Heart right ventricle (tissue), 16 donors: ENCODE data around the gene ILF3. TPM values are rescaled to one million over a fixed set of nuclear protein-coding genes. Genes with fewer than 3 reads are reported as not detected.
A peak's percentile ranks its signal among the peaks of the same experiment; 100 is the strongest.

Experiments used
- ATAC-seq, 8 donors: fragments of 200-7000 bp; cut with Tn5 transposase; one replicate each; pipeline ENCODE4 v1.9.1; 2020; ENCODE audit warnings: mild to moderate bottlenecking in 8 of 8, moderate library complexity in 8 of 8, moderate number of reproducible peaks in 1 of 8
- DNase-seq, 2 donors: peaks; one replicate each; pipeline ENCODE4 v3.0.0-alpha.2; 2020
- H3K27ac ChIP-seq, 10 donors: fragments of 200-600 bp; sonication (generic) in 2 of 10; one replicate each; pipeline versions ENCODE4 v1.5.0 to v1.8.0; 2020 to 2022; ENCODE audit warnings: mild to moderate bottlenecking in 3 of 10
- H3K27me3 ChIP-seq, 7 donors: fragments of 200-600 bp; one replicate each; pipeline ENCODE4 v1.8.0; 2021 to 2022; ENCODE audit warnings: mild to moderate bottlenecking in 2 of 7
- H3K36me3 ChIP-seq, 9 donors: fragments of 200-600 bp; sonication (generic) in 1 of 9; one replicate each; pipeline versions ENCODE4 v1.5.0 to v1.8.0; 2020 to 2022; ENCODE audit warnings: mild to moderate bottlenecking in 2 of 9
- H3K4me1 ChIP-seq, 9 donors: fragments of 200-600 bp; sonication (generic) in 1 of 9; one replicate each; pipeline versions ENCODE4 v1.5.0 to v1.8.0; 2020 to 2022; ENCODE audit warnings: mild to moderate bottlenecking in 4 of 9
- H3K4me3 ChIP-seq, 10 donors: fragments of 200-600 bp; sonication (generic) in 2 of 10; one replicate each; pipeline versions ENCODE4 v1.5.0 to v1.8.0; 2020 to 2022; ENCODE audit warnings: mild to moderate bottlenecking in 7 of 10, moderate library complexity in 2 of 10
- H3K9me3 ChIP-seq, 11 donors: fragments of 200-600 bp in 10 of 11; sonication (generic) in 2 of 11; one replicate each; pipeline versions ENCODE4 v1.5.0 to v1.8.0; 2013 to 2022; ENCODE audit warnings: mild to moderate bottlenecking in 2 of 11, control low read depth in 1 of 11, moderate library complexity in 1 of 11
- WGBS, 2 donors: extraction: QIAGEN DNeasy Blood & Tissue Kit; methylation state at CpG; one replicate each; pipeline ENCODE4 v1.1.7; 2013; ENCODE audit warnings: inconsistent platforms in 1 of 2; 5-methylcytosine and 5-hydroxymethylcytosine counted together
- intact Hi-C, 10 donors: fragments of 100-400 bp; cut with DNase I; formaldehyde crosslinking; loops; one replicate each; pipeline versions ENCODE4 v1.11.1 to v1.14.2; 2022
- polyA plus RNA-seq, 2 donors: library from polyadenylated mRNA; stranded (reverse); fragments of 200-250 nt; gene quantifications; one replicate each; pipeline ENCODE4 v1.2.3, GENCODE V29; 2013
- total RNA-seq, 10 donors: library from RNA; stranded (reverse); fragmentation: NEBNext Ultra II Directional in 3 of 10; extraction: Animal tissue kit (Norgen Biotek cat#: 25700) in 3 of 10; gene quantifications; one replicate each; pipeline versions ENCODE4 v1.2.1 to v1.2.4, GENCODE V29; 2021 to 2023
- TF ChIP-seq, protein P1 (sequence below), 9 donors: fragments of 200-600 bp; sonication (generic) in 2 of 9; IDR thresholded peaks; one replicate each; pipeline versions ENCODE4 v1.5.0 to v1.8.0; 2021 to 2022; ENCODE audit warnings: antibody characterized with exemption in 9 of 9, mild to moderate bottlenecking in 5 of 9, moderate library complexity in 1 of 9
- donor health status: Arrhythmogenic right ventricular cardiomyopathy.
- donor health status: ischemic (EF 13 %, LVEDD 7.1; RV severe dilation, severe dysfunction).
- donor health status: healthy with polysubstance abuse.
- donor health status: DM: no; HTN: yes; CAD: no.
- donor health status: DM: no; HTN: no; CAD: no.
- donor health status: ischemic (EF 25% LVEDD 6.9; RV normal size, moderate dysfunction).
- donor health status: ischemic (EF 25% LVEDD 5.7; RV mildly dilated, moderate dysfunction).
- donor health status: healthy.
- donor health status: DM: yes; HTN: yes; CAD: no.
- donor health status: Ischemic cardiomyopathy.
- donor health status: ischemic (EF 35%, LVEDD 5.7; RV mildly dilated, moderate dysfunction).
- donor health status: nonischemic (EF 11% LVEDD 7.7; RV severe dilation, severe dysfunction).
- donor health status: DM: yes; HTN: yes; CAD: no.
- donor health status: PGD.
- donor health status: ischemic (EF 29% LVEDD 5.4; RV normal size, mild dysfunction).
- donor health status: nonischemic (EF 23%, LVEDD 6.1; RV moderate dilation, normal function).

The ILF3 gene
- total and polyA plus RNA-seq, 12 donors: 68.1 to 129 (median 109) TPM

DNA sequence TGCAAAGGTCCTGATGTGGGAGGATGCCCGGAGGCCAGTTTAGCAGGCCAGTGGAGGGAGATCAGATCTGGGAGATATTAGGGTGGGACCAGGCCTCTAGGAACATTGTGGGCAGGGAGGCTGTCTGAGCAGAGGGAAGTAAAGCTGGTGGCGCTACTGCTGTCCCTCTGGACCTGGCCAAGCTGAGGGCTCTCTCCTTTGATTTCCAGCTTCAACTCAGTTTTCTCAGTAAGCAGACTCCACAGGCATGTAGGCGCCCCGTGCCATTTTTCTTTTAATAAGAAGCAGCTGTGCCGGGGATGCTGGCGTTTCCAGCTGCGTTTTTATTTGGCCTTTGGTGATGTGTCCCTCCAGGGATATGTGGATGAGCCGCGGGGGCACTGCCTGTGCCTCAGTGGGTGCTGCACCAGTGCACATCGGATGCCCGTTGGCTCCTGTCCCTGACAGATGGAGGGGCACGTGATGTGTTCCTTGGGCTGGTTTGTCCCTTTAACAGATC is 70.5 kb downstream of the ILF3 start:
- WGBS, 2 donors: 69 to 80% methylated on average over 12 of the region's 12 CpGs
- DNase-seq: no peak
- Histone ChIP-seq H3K27me3 (no peaks in the 10 kb centered on the region), H3K4me1 (peaks cover 11 to 95% (median 76%) of the 10 kb centered on the region in 9 donors), H3K27ac (peak overlapping the region in 6 of 10 donors; percentile 7 to 81 (median 52)), H3K4me3 (no peak overlapping the region), H3K36me3 (peaks cover 0 to 29% (median 0%) of the 10 kb centered on the region in 9 donors), H3K9me3 (no peaks in the 10 kb centered on the region)
- TF ChIP-seq, protein P1, sequence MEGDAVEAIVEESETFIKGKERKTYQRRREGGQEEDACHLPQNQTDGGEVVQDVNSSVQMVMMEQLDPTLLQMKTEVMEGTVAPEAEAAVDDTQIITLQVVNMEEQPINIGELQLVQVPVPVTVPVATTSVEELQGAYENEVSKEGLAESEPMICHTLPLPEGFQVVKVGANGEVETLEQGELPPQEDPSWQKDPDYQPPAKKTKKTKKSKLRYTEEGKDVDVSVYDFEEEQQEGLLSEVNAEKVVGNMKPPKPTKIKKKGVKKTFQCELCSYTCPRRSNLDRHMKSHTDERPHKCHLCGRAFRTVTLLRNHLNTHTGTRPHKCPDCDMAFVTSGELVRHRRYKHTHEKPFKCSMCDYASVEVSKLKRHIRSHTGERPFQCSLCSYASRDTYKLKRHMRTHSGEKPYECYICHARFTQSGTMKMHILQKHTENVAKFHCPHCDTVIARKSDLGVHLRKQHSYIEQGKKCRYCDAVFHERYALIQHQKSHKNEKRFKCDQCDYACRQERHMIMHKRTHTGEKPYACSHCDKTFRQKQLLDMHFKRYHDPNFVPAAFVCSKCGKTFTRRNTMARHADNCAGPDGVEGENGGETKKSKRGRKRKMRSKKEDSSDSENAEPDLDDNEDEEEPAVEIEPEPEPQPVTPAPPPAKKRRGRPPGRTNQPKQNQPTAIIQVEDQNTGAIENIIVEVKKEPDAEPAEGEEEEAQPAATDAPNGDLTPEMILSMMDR (IDR thresholded peaks at IDR 0.05): no peak
- no peak for ATAC-seq
- intact Hi-C loops: no loop called here

DNA sequence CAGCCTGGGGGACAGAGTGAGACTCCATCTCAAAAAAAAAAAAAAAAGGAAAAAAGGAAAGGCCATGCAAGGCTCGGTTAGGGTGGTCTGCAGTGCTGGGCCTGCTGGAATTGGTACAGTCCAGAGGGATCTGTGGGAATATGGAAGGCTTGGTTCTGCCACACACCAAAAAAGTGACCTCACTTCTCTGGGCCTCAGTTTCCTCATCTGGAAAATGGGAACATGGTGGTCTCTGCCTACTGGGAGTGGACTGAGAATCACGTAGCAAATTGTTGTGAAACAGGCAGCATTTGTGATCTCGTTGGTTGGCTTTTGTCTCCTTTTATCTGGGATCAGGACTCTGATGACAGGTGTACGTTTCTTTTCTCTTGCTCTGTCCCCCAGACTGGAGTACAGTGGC is 71.3 kb downstream of the ILF3 start:
- Histone ChIP-seq H3K27me3 (no peaks in the 10 kb centered on the region), H3K36me3 (peaks cover 0 to 27% (median 0%) of the 10 kb centered on the region in 9 donors), H3K4me3 (no peak overlapping the region), H3K27ac (peak overlapping the region; percentile 7 to 82 (median 70)), H3K9me3 (no peaks in the 10 kb centered on the region), H3K4me1 (peaks cover 4 to 95% (median 74%) of the 10 kb centered on the region in 9 donors)
- WGBS, 2 donors: 81 to 83% methylated on average over 4 of the region's 4 CpGs
- ATAC-seq (no peak), DNase-seq (no peak)
- TF ChIP-seq, protein P1 (IDR thresholded peaks at IDR 0.05): no peak
- intact Hi-C loops: no loop called here

DNA sequence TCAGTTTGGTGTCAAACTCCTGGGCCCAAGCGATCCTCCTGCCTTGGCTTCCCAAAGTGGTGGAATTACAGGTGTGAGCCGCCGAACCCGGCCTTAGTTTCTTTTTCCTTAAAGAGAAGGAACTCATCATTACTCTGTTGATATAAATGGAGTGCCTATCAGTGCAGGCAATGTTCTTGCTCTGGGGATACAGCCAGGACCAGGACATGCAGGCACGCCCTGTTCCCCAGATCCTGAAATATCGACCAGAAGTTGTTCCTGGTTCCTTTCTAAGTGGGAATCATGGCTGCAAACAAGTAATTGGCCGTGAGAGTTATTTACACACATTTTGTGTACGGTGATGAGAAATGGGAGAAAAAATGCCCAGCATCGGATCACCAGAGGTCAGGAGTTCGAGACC is 72.1 kb downstream of the ILF3 start:
- no peaks in the 10 kb centered on the region for H3K27me3 ChIP-seq
- H3K9me3 ChIP-seq: no peaks in the 10 kb centered on the region
- TF ChIP-seq, protein P1 (IDR thresholded peaks at IDR 0.05): no peak
- H3K4me1 ChIP-seq: peaks cover 9 to 95% (median 77%) of the 10 kb centered on the region in 9 donors
- 61 to 74% methylated on average over 10 of the region's 10 CpGs for WGBS, 2 donors
- peak overlapping the region in 1 of 10 donors; percentile 18 for H3K4me3 ChIP-seq
- H3K27ac ChIP-seq: peak overlapping the region; percentile 46 to 82 (median 70)
- ATAC-seq (peak in 5 of 8 donors; percentile 55 to 87 (median 68)), DNase-seq (no peak)
- intact Hi-C loops: no loop called here
- peaks cover 0 to 18% (median 0%) of the 10 kb centered on the region in 9 donors for H3K36me3 ChIP-seq

DNA sequence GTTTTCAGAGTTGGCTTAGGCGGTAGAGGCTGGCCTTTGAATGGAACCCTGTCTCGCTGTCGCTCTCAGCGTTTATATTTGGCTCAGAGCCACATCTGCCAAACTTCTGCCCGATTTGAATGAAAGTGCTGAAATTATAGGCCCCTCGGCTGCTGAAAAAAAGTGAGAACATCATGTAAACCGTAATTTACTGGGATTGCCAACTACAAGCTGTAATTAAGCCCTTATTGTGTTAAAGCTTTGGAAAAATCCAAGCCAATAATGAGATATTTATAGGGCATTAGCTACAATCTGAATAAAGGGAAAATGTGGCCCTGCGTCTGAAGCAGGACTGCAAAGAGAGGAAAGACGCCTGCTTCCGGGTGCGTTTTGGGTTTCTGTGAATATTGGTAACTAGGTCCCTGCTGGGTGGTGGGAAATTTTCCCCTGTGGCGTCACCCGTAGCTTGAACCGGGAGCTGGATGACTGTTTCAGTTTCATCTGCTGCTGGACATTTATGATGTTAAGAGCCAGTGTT is 73.6 kb downstream of the ILF3 start:
- intact Hi-C loops: no loop called here
- TF ChIP-seq, protein P1 (IDR thresholded peaks at IDR 0.05): no peak
- no peaks in the 10 kb centered on the region for H3K27me3 ChIP-seq
- peak overlapping the region in 1 of 10 donors; percentile 3 for H3K4me3 ChIP-seq
- peak in 1 of 8 donors; percentile 1 for ATAC-seq
- peaks cover 9 to 97% (median 80%) of the 10 kb centered on the region in 9 donors for H3K4me1 ChIP-seq
- DNase-seq: no peak
- peak overlapping the region in 9 of 10 donors; percentile 39 to 82 (median 69) for H3K27ac ChIP-seq
- 68 to 73% methylated on average over 14 of the region's 14 CpGs for WGBS, 2 donors
- peaks cover 0 to 16% (median 0%) of the 10 kb centered on the region in 9 donors for H3K36me3 ChIP-seq
- no peaks in the 10 kb centered on the region for H3K9me3 ChIP-seq
